Pulmonary artery endothelial cell (primary cell): ENCODE measurements around the gene MBTPS2. TPM values are rescaled to one million over a fixed set of nuclear protein-coding genes. Genes with fewer than 3 reads are reported as not detected.

Experiments used
- DNase-seq: peaks from one replicate; pipeline ENCODE4 v3.0.0-alpha.2; 2011; ENCODE audit warnings: low read depth, low spot score
- total RNA-seq: library from RNA; depleted of rRNA; stranded (reverse); fragments of >200 nt; gene quantifications from 2 replicates; pipeline ENCODE4 v1.2.3, GENCODE V29; 2014

MBTPS2 gene
- total RNA-seq, 1 donor from 2014 or later = 6.0 TPM

DNA sequence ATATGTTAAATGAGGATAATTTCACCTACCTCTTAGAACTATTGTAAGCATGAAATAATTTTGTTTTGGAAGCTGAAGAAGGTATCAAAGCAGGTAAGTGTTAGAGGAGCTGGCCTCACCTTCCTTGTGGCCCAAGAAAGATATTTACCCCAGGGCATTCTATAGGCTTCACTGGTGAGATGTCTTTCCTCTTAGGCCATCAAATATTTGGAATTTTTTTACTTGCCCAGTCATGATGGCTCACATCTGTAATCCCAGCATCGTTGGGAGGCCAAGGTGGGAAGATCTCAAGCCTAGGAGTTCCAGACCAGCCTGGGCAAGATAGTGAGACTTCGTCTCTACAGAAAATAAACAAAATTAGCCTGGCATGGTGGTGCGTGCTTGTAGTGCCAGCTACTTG, 95.0 kb downstream of the MBTPS2 start:
- no peak for DNase-seq

Other genes with a start within 250 kb of the MBTPS2 start
- gene KLHL34, start 181.3 kb upstream of the MBTPS2 start, total RNA-seq = not detected in 2 replicates
- gene SMPX, start 81.5 kb upstream of the MBTPS2 start, total RNA-seq = not detected in 2 replicates
- 1.1 and 1.6 TPM in 2 replicates for gene YY2, start 16.4 kb downstream of the MBTPS2 start, total RNA-seq
- gene SMS, start 101.1 kb downstream of the MBTPS2 start, total RNA-seq = 251 and 252 TPM in 2 replicates
- gene PHEX, start 192.7 kb downstream of the MBTPS2 start, total RNA-seq = 0.56 and 1.1 TPM in 2 replicates